H1 (cell line): ENCODE data around the gene ZNF511. TPM values are rescaled to one million over a fixed set of nuclear protein-coding genes. Genes with fewer than 3 reads are reported as not detected.

Experiments used
- CTCF ChIA-PET: fragments of 300-600 bp; sonication (Branson Sonifier 250); formaldehyde crosslinking; loops from one replicate; lab custom pipeline; 2021; ENCODE audit not compliant: partially characterized antibody; lab: Charles Lee
- POLR2A ChIA-PET: fragments of 300-600 bp; sonication (Branson Sonifier 250); formaldehyde crosslinking; loops from one replicate; lab custom pipeline; 2021; ENCODE audit warnings: inconsistent platforms; ENCODE audit not compliant: partially characterized antibody; lab: Charles Lee
- DNase-seq, 2 experiments: peaks; one replicate each; pipeline versions ENCODE4 v3.0.0 to v3.0.0-alpha.2; 2010 to 2022; ENCODE audit warnings: low spot score in 2 of 2, low read depth in 1 of 2, mixed read lengths in 1 of 2
- FAIRE-seq: peaks from 2 replicates; lab custom pipeline; 2011; peaks lifted over from hg19 to GRCh38; lab: Jason Lieb, UNC
- H2AFZ ChIP-seq: 2 replicates; pipeline ENCODE4 v1.8.1; 2012; ENCODE audit warnings: low read length, inconsistent platforms
- H2AK5ac ChIP-seq: 2 replicates; pipeline ENCODE4 v1.6.1; 2013; ENCODE audit warnings: low read depth, low read length
- H2BK120ac ChIP-seq: replicated peaks from 2 replicates; pipeline ENCODE3; 2013; ENCODE audit warnings: low read depth, low read length, inconsistent platforms
- H2BK12ac ChIP-seq: 2 replicates; pipeline ENCODE4 v1.6.1; 2013; ENCODE audit warnings: low read depth, low read length
- H2BK15ac ChIP-seq: 2 replicates; pipeline ENCODE4 v1.6.1; 2013; ENCODE audit warnings: low read length
- H2BK20ac ChIP-seq: 2 replicates; pipeline ENCODE4 v1.6.1; 2013; ENCODE audit warnings: low read length
- H2BK5ac ChIP-seq: 2 replicates; pipeline ENCODE4 v1.6.1; 2013; ENCODE audit warnings: low read depth, low read length
- H3K14ac ChIP-seq: 2 replicates; pipeline ENCODE4 v1.6.1; 2013; ENCODE audit warnings: inconsistent platforms; ENCODE audit not compliant: insufficient read length
- H3K18ac ChIP-seq: 2 replicates; pipeline ENCODE4 v1.6.1; 2013; ENCODE audit warnings: low read length; ENCODE audit errors: extremely low read depth
- H3K23ac ChIP-seq: 2 replicates; pipeline ENCODE4 v1.6.1; 2013; ENCODE audit warnings: inconsistent platforms; ENCODE audit not compliant: insufficient read length
- H3K23me2 ChIP-seq: 2 replicates; pipeline ENCODE4 v1.6.1; 2013; ENCODE audit warnings: low read depth, low read length
- H3K27ac ChIP-seq: 2 replicates; pipeline ENCODE4 v1.6.1; 2011; ENCODE audit warnings: low read depth, low read length, inconsistent platforms
- H3K27me3 ChIP-seq, 4 experiments: replicated peaks in 1 of 4; 1 replicate in 1 of 4; 2 replicates in 3 of 4; pipeline versions ENCODE4 v1.6.1 to v1.8.1; 2011 to 2013; ENCODE audit warnings: low read length in 3 of 4, mild to moderate bottlenecking in 3 of 4, inconsistent platforms in 2 of 4, mixed read lengths in 2 of 4, moderate library complexity in 1 of 4; ENCODE audit not compliant: control insufficient read depth in 3 of 4, insufficient read depth in 3 of 4; ENCODE audit errors: extremely low read depth in 1 of 4
- H3K36me3 ChIP-seq, 4 experiments: 2 replicates each; pipeline versions ENCODE4 v1.6.1 to v1.8.1; 2011 to 2013; ENCODE audit warnings: mild to moderate bottlenecking in 4 of 4, low read length in 3 of 4, moderate library complexity in 2 of 4, control low read depth in 1 of 4, inconsistent platforms in 1 of 4; ENCODE audit not compliant: insufficient read depth in 4 of 4, control insufficient read depth in 2 of 4
- H3K4ac ChIP-seq: replicated peaks from 2 replicates; pipeline ENCODE3; 2013; ENCODE audit warnings: low read length, low read depth, mixed read lengths, inconsistent platforms; ENCODE audit not compliant: insufficient read length
- H3K4me1 ChIP-seq, 4 experiments: replicated peaks in 1 of 4; 1 replicate in 1 of 4; 2 replicates in 3 of 4; pipeline versions ENCODE4 v1.6.1 to v1.8.1; 2011 to 2013; ENCODE audit warnings: low read length in 3 of 4, inconsistent platforms in 2 of 4, mixed read lengths in 1 of 4; ENCODE audit not compliant: insufficient read depth in 4 of 4, control insufficient read depth in 3 of 4
- H3K4me2 ChIP-seq, 2 experiments: 2 replicates each; pipeline versions ENCODE4 v1.6.1 to v1.8.1; 2011 to 2013; ENCODE audit warnings: low read depth in 2 of 2, low read length in 2 of 2, control low read depth in 1 of 2, inconsistent platforms in 1 of 2, mild to moderate bottlenecking in 1 of 2; ENCODE audit not compliant: insufficient read depth in 1 of 2
- H3K4me3 ChIP-seq, 4 experiments: fragments of 200-600, 300-600 bp in 1 of 4; sonication (generic), shearing (Covaris generic), sonication (Bioruptor Twin) in 1 of 4; 2 replicates each; pipeline versions ENCODE4 v1.5.1 to v1.8.1; 2011 to 2016; ENCODE audit warnings: low read length in 4 of 4, low read depth in 3 of 4, control low read depth in 2 of 4, inconsistent platforms in 2 of 4, mild to moderate bottlenecking in 2 of 4, mixed read lengths in 1 of 4, moderate library complexity in 1 of 4; ENCODE audit not compliant: insufficient read depth in 2 of 4; ENCODE audit errors: extremely low read depth in 1 of 4
- H3K56ac ChIP-seq: replicated peaks from 2 replicates; pipeline ENCODE3; 2013; ENCODE audit warnings: low read depth, mild to moderate bottlenecking, mixed read lengths, low read length, inconsistent platforms; ENCODE audit not compliant: insufficient read length
- H3K79me1 ChIP-seq: 2 replicates; pipeline ENCODE4 v1.6.1; 2013; ENCODE audit warnings: low read depth, low read length, control low read depth
- H3K79me2 ChIP-seq, 2 experiments: 2 replicates each; pipeline versions ENCODE4 v1.6.1 to v1.8.1; 2012 to 2013; ENCODE audit warnings: low read length in 2 of 2, mild to moderate bottlenecking in 2 of 2, inconsistent platforms in 1 of 2; ENCODE audit not compliant: insufficient read depth in 2 of 2, control insufficient read depth in 1 of 2
- H3K9ac ChIP-seq, 4 experiments: replicated peaks in 1 of 4; 1 replicate in 1 of 4; 2 replicates in 3 of 4; pipeline versions ENCODE4 v1.6.1 to v1.8.1; 2011 to 2013; ENCODE audit warnings: low read depth in 3 of 4, low read length in 3 of 4, control low read depth in 2 of 4, mild to moderate bottlenecking in 2 of 4, moderate library complexity in 2 of 4, inconsistent platforms in 1 of 4; ENCODE audit errors: extremely low read depth in 1 of 4
- H3K9me3 ChIP-seq, 2 experiments: 2 replicates each; pipeline versions ENCODE4 v1.6.1 to v1.8.1; 2012 to 2013; ENCODE audit warnings: mild to moderate bottlenecking in 2 of 2, moderate library complexity in 2 of 2, control low read depth in 1 of 2, inconsistent platforms in 1 of 2, low read depth in 1 of 2, low read length in 1 of 2, mixed read lengths in 1 of 2; ENCODE audit not compliant: insufficient read depth in 2 of 2
- H4K20me1 ChIP-seq, 2 experiments: replicated peaks in 1 of 2; 2 replicates each; pipeline versions ENCODE3 to v1.8.1; 2011 to 2013; ENCODE audit warnings: inconsistent platforms in 2 of 2, low read length in 2 of 2, mild to moderate bottlenecking in 1 of 2; ENCODE audit not compliant: insufficient read depth in 2 of 2, control insufficient read depth in 1 of 2
- H4K5ac ChIP-seq: 2 replicates; pipeline ENCODE4 v1.6.1; 2013; ENCODE audit warnings: low read length, low read depth, mixed read lengths, inconsistent platforms; ENCODE audit not compliant: insufficient read length
- H4K8ac ChIP-seq: 2 replicates; pipeline ENCODE4 v1.8.0; 2013; ENCODE audit warnings: mild to moderate bottlenecking, moderate library complexity, low read length, inconsistent platforms; ENCODE audit not compliant: insufficient read depth; ENCODE audit errors: extremely low read depth
- H4K91ac ChIP-seq: replicated peaks from 2 replicates; pipeline ENCODE3; 2013; ENCODE audit warnings: low read length, mixed read lengths, inconsistent platforms; ENCODE audit not compliant: insufficient read length
- CHD1 ChIP-seq: IDR thresholded peaks from 2 replicates; pipeline ENCODE4 v1.6.1; 2012; ENCODE audit warnings: low read depth, low read length, improper control_type of control experiment
- E2F6 ChIP-seq: IDR thresholded peaks from 2 replicates; pipeline ENCODE4 v1.6.1; 2012; ENCODE audit warnings: inconsistent platforms
- RAD21 ChIP-seq, 2 experiments: IDR thresholded peaks in 1 of 2; conservative IDR thresholded peaks in 1 of 2; 2 replicates each; pipeline ENCODE4 v1.6.1; 2011; ENCODE audit warnings: low read depth in 2 of 2, low read length in 2 of 2, improper control_type of control experiment in 1 of 2, inconsistent platforms in 1 of 2, mild to moderate bottlenecking in 1 of 2, moderate library complexity in 1 of 2
- TAF1 ChIP-seq: IDR thresholded peaks from 2 replicates; pipeline ENCODE4 v1.6.1; 2011; ENCODE audit warnings: mild to moderate bottlenecking, low read depth, low read length
- YY1 ChIP-seq: IDR thresholded peaks from 2 replicates; pipeline ENCODE4 v1.6.1; 2011; ENCODE audit warnings: low read depth, mild to moderate bottlenecking, low read length
- WGBS, 2 experiments: shearing (Covaris generic) in 1 of 2; methylation state at CpG; one replicate each; pipeline versions ENCODE4 v1.1.6 to v1.1.7; 2013 to 2015; ENCODE audit warnings: low lambda C conversion rate in 2 of 2, mixed read lengths in 2 of 2, inconsistent platforms in 1 of 2, low coverage in 1 of 2, missing lambda C conversion rate in 1 of 2; ENCODE audit not compliant: insufficient replicate concordance in 2 of 2, insufficient coverage in 1 of 2, insufficient read length in 1 of 2; ENCODE audit errors: extremely low coverage in 1 of 2, missing lambda C conversion rate in 1 of 2; 5-methylcytosine and 5-hydroxymethylcytosine counted together
- polyA plus RNA-seq, 7 experiments: library from polyadenylated mRNA; depleted of rRNA in 3 of 7; stranded (reverse) in 5 of 7; unstranded in 2 of 7; fragments of >200 nt in 5 of 7; fragments of 200-250 nt in 2 of 7; gene quantifications; 1 replicate in 5 of 7; 2 replicates in 1 of 7; 4 replicates in 1 of 7; pipeline versions ENCODE4 v1.2.1 to v1.2.3, GENCODE V29; 2011 to 2013; ENCODE audit warnings: missing spikeins in 2 of 7, mixed read lengths in 2 of 7
- total RNA-seq: library from RNA; stranded (reverse); fragmentation: NEBNext Ultra II Directional; extraction: Animal tissue kit (Norgen Biotek cat#: 25700); gene quantifications from 2 replicates; pipeline ENCODE4 v1.2.1, GENCODE V29; 2021

The ZNF511 gene
- total and polyA plus RNA-seq, 2 of the 8 experiments (the other 6 are each of a cell fraction or from before 2014, with no cell fraction given), result 55.4 to 71.7 TPM

GRCh38 chr10:133276100-133276434 is 32.6 kb upstream of the ZNF511 start:
- WGBS, 2 experiments, result 71% methylated on average over 6 of the region's 6 CpGs; no CpG with 5 or more reads in 1 of the 2 experiments
- TF ChIP-seq E2F6 (peak; percentile 24; the same call in 1 of the 2 replicates), TAF1 (no peak), YY1 (no peak), RAD21 (IDR thresholded peaks at IDR 0.05 in 1 of 2, conservative IDR thresholded peaks at IDR 0.05 in 1 of 2; ENCODE audit: low read depth in 2 of 2, low read length in 2 of 2) (no peak), CHD1 (no peak)
- Histone ChIP-seq H3K27me3 (peaks cover 0 to 7% (median 4%) of the 10 kb centered on the region in 4 experiments; a peak in 6 of 7 replicates), H2BK120ac (no peak overlapping the region), H4K8ac (no peak overlapping the region), H3K27ac (no peak overlapping the region), H3K4me3 (peak overlapping the region in 2 of 4 experiments; percentile 26 to 60; a peak in 4 of 8 replicates), H3K23ac (no peak overlapping the region), H4K91ac (no peak overlapping the region), H4K5ac (no peak overlapping the region), H2AK5ac (no peak overlapping the region), H2BK5ac (no peak overlapping the region), H2AFZ (no peak overlapping the region), H3K4me2 (peak overlapping the region; percentile 58 to 85), H3K36me3 (peaks cover 0 to 7% (median 3%) of the 10 kb centered on the region in 4 experiments; a peak in 3 of 8 replicates), H2BK12ac (no peak overlapping the region), H3K4me1 (peaks cover 0 to 13% (median 7%) of the 10 kb centered on the region in 4 experiments; a peak in 5 of 7 replicates), H3K9me3 (no peaks in the 10 kb centered on the region), H2BK15ac (peak overlapping the region; percentile 81; the same call in 1 of the 2 replicates), H3K79me2 (no peaks in the 10 kb centered on the region), H3K18ac (no peak overlapping the region), H3K23me2 (peaks cover 5% of the 10 kb centered on the region; the same call in 1 of the 2 replicates), H3K56ac (no peak overlapping the region), H3K4ac (no peak overlapping the region), H3K79me1 (no peaks in the 10 kb centered on the region), H4K20me1 (peaks cover 0 to 4% of the 10 kb centered on the region in 2 experiments), H2BK20ac (0 out of 2 replicates have a peak overlapping the region, but pooled peaks have one; percentile 61), H3K9ac (no peak overlapping the region), H3K14ac (no peak overlapping the region)
- no peak for FAIRE-seq
- no peak for DNase-seq
- CTCF ChIA-PET, result interaction anchor here (0.7 to 2.1 kb wide), 7 partner anchors 9 to 229 kb away, joined by 3 to 10 read pairs (median 4); no protein-coding TSS in a partner anchor
- POLR2A ChIA-PET, result interaction anchor here (1.0 to 2.4 kb wide), 5 partner anchors 9 to 50 kb away, joined by 3 to 11 read pairs (median 7); no protein-coding TSS in a partner anchor
